KOPT-K1 (cell line): Measurements from ENCODE around the gene STYXL2.

Experiments used
- H3K27ac ChIP-seq: fragments of 200-600 bp; sonication (generic); 2 replicates; pipeline ENCODE4 v1.5.1; 2016; ENCODE audit warnings: antibody characterized with exemption, mild to moderate bottlenecking, low read depth, low read length; ENCODE audit not compliant: poor library complexity, severe bottlenecking
- H3K36me3 ChIP-seq: fragments of 200-600 bp; sonication (generic); 2 replicates; pipeline ENCODE4 v1.5.1; 2017; ENCODE audit warnings: antibody characterized with exemption, mild to moderate bottlenecking, low read length, moderate library complexity; ENCODE audit not compliant: insufficient read depth
- H3K9me3 ChIP-seq: fragments of 200-600 bp; sonication (generic); 2 replicates; pipeline ENCODE4 v1.5.1; 2017; ENCODE audit warnings: antibody characterized with exemption, low read length, mild to moderate bottlenecking; ENCODE audit not compliant: insufficient read depth, poor library complexity, severe bottlenecking

STYXL2 gene

GRCh38 chr1:167128261-167129227 is 34.7 kb downstream of the STYXL2 start:
- H3K9me3 ChIP-seq, result no peaks in the 10 kb centered on the region
- H3K27ac ChIP-seq, result no peak overlapping the region

GRCh38 chr1:167130829-167131510 is 37.1 kb downstream of the STYXL2 start:
- no peaks in the 10 kb centered on the region for H3K36me3 ChIP-seq
- H3K27ac ChIP-seq, result no peak overlapping the region
- no peaks in the 10 kb centered on the region for H3K9me3 ChIP-seq

More at GRCh38 chr1:167128261-167129227, 34.7 kb downstream of the STYXL2 start:
- H3K36me3 ChIP-seq, result no peaks in the 10 kb centered on the region

- no peaks in the 10 kb centered on the region for H3K9me3 ChIP-seq
- no peak overlapping the region for H3K27ac ChIP-seq
- H3K36me3 ChIP-seq, result no peaks in the 10 kb centered on the region
These were observed 38.6 kb downstream of the STYXL2 start for GRCh38 chr1:167132301-167133010.

GRCh38 chr1:167135281-167135840 is 41.5 kb downstream of the STYXL2 start:
- Histone ChIP-seq H3K9me3 (no peaks in the 10 kb centered on the region), H3K36me3 (no peaks in the 10 kb centered on the region), H3K27ac (no peak overlapping the region)

- Histone ChIP-seq H3K9me3 (no peaks in the 10 kb centered on the region), H3K36me3 (no peaks in the 10 kb centered on the region), H3K27ac (no peak overlapping the region)
These were observed 42.3 kb downstream of the STYXL2 start for GRCh38 chr1:167136191-167136614.

GRCh38 chr1:167136806-167137205 is 42.9 kb downstream of the STYXL2 start:
- Histone ChIP-seq H3K36me3 (no peaks in the 10 kb centered on the region), H3K9me3 (no peaks in the 10 kb centered on the region), H3K27ac (no peak overlapping the region)

GRCh38 chr1:167137332-167137781 is 43.5 kb downstream of the STYXL2 start:
- H3K27ac ChIP-seq, result no peak overlapping the region
- H3K36me3 ChIP-seq, result no peaks in the 10 kb centered on the region
- H3K9me3 ChIP-seq, result no peaks in the 10 kb centered on the region

GRCh38 chr1:167137793-167138510 is 44.1 kb downstream of the STYXL2 start:
- Histone ChIP-seq H3K27ac (no peak overlapping the region), H3K36me3 (no peaks in the 10 kb centered on the region), H3K9me3 (no peaks in the 10 kb centered on the region)

- no peaks in the 10 kb centered on the region for H3K36me3 ChIP-seq
- H3K9me3 ChIP-seq, result no peaks in the 10 kb centered on the region
- no peak overlapping the region for H3K27ac ChIP-seq
These were observed 44.8 kb downstream of the STYXL2 start for GRCh38 chr1:167138703-167139102.

GRCh38 chr1:167141963-167142362 is 48.1 kb downstream of the STYXL2 start:
- H3K36me3 ChIP-seq, result no peaks in the 10 kb centered on the region
- peaks cover 3% of the 10 kb centered on the region for H3K9me3 ChIP-seq
- no peak overlapping the region for H3K27ac ChIP-seq
